Type B pancreatic cell (in vitro differentiated cells): ENCODE results near the gene NTRK3. TPM values are rescaled to one million over a fixed set of nuclear protein-coding genes. Genes with fewer than 3 reads are reported as not detected.

Experiments
- DNase-seq: peaks from one replicate; pipeline ENCODE4 v3.0.0; 2021; ENCODE audit warnings: mixed read lengths; ENCODE audit not compliant: unreplicated experiment; ENCODE audit errors: extremely low spot score
- H3K27ac Mint-ChIP-seq: 2 replicates; pipeline ENCODE4 v1.8.0; 2021; ENCODE audit warnings: mild to moderate bottlenecking, mixed read lengths
- H3K27me3 Mint-ChIP-seq: 2 replicates; pipeline ENCODE4 v1.8.0; 2021; ENCODE audit warnings: mixed read lengths
- H3K36me3 Mint-ChIP-seq: 2 replicates; pipeline ENCODE4 v1.8.0; 2021; ENCODE audit warnings: mixed read lengths
- H3K4me1 Mint-ChIP-seq: one replicate; pipeline ENCODE4 v1.8.0; 2021; ENCODE audit warnings: mixed read lengths; ENCODE audit not compliant: unreplicated experiment
- H3K4me3 Mint-ChIP-seq: 2 replicates; pipeline ENCODE4 v1.8.0; 2021; ENCODE audit warnings: mild to moderate bottlenecking, mixed read lengths
- H3K9me3 Mint-ChIP-seq: 2 replicates; pipeline ENCODE4 v1.8.0; 2021; ENCODE audit warnings: mixed read lengths
- CTCF ChIP-seq: fragments of 200-600 bp; sonication (generic); conservative IDR thresholded peaks from 2 replicates; pipeline ENCODE4 v1.5.0; 2021; ENCODE audit warnings: antibody characterized with exemption, mild to moderate bottlenecking
- total RNA-seq: library from RNA; stranded (reverse); gene quantifications from 2 replicates; pipeline ENCODE4 v1.2.1, GENCODE V29; 2021; ENCODE audit warnings: low replicate concordance

NTRK3 gene
- total RNA-seq, 1 donor from 2014 or later: 16.9 TPM

- peaks cover 35% of the 10 kb centered on the region for H3K27me3 Mint-ChIP-seq
- TF ChIP-seq CTCF: no peak
These were observed 311.8 kb downstream of the NTRK3 start for GRCh38 chr15:87944691-87945090.

GRCh38 chr15:87944050-87944449, 312.5 kb downstream of the NTRK3 start:
- Mint-ChIP-seq H3K27ac (no peak overlapping the region), H3K36me3 (no peaks in the 10 kb centered on the region), H3K4me3 (no peak overlapping the region), H3K4me1 (no peaks in the 10 kb centered on the region), H3K27me3 (peaks cover 35% of the 10 kb centered on the region), H3K9me3 (no peaks in the 10 kb centered on the region)
- no peak for TF ChIP-seq CTCF
- DNase-seq: no peak

More at GRCh38 chr15:87944691-87945090, 311.8 kb downstream of the NTRK3 start:
- Mint-ChIP-seq H3K4me1 (no peaks in the 10 kb centered on the region), H3K27ac (no peak overlapping the region), H3K4me3 (no peak overlapping the region), H3K36me3 (no peaks in the 10 kb centered on the region), H3K9me3 (no peaks in the 10 kb centered on the region)
- no peak for DNase-seq

- no peak for TF ChIP-seq CTCF
- Mint-ChIP-seq H3K27me3 (peaks cover 39% of the 10 kb centered on the region), H3K9me3 (no peaks in the 10 kb centered on the region), H3K36me3 (no peaks in the 10 kb centered on the region), H3K4me3 (no peak overlapping the region), H3K27ac (no peak overlapping the region), H3K4me1 (no peaks in the 10 kb centered on the region)
- DNase-seq: no peak
These were observed 312.9 kb downstream of the NTRK3 start for GRCh38 chr15:87943626-87944025.

- Mint-ChIP-seq H3K4me3 (no peak overlapping the region), H3K36me3 (no peaks in the 10 kb centered on the region), H3K4me1 (no peaks in the 10 kb centered on the region), H3K9me3 (no peaks in the 10 kb centered on the region), H3K27ac (no peak overlapping the region), H3K27me3 (peaks cover 49% of the 10 kb centered on the region)
- no peak for DNase-seq
- TF ChIP-seq CTCF: no peak
These were observed 314.2 kb downstream of the NTRK3 start for GRCh38 chr15:87942316-87942715.

GRCh38 chr15:87941606-87942005, 314.9 kb downstream of the NTRK3 start:
- H3K27me3 Mint-ChIP-seq: peaks cover 50% of the 10 kb centered on the region
- no peak overlapping the region for H3K27ac Mint-ChIP-seq
- H3K36me3 Mint-ChIP-seq: no peaks in the 10 kb centered on the region
- no peaks in the 10 kb centered on the region for H3K4me1 Mint-ChIP-seq
- no peak for DNase-seq
- H3K9me3 Mint-ChIP-seq: no peaks in the 10 kb centered on the region
- no peak for TF ChIP-seq CTCF
- H3K4me3 Mint-ChIP-seq: no peak overlapping the region

GRCh38 chr15:87940768-87941167, 315.8 kb downstream of the NTRK3 start:
- H3K4me3 Mint-ChIP-seq: no peak overlapping the region
- no peak for DNase-seq
- no peaks in the 10 kb centered on the region for H3K4me1 Mint-ChIP-seq
- peaks cover 55% of the 10 kb centered on the region for H3K27me3 Mint-ChIP-seq
- H3K27ac Mint-ChIP-seq: no peak overlapping the region
- no peaks in the 10 kb centered on the region for H3K9me3 Mint-ChIP-seq
- no peak for TF ChIP-seq CTCF
- no peaks in the 10 kb centered on the region for H3K36me3 Mint-ChIP-seq
